Endothelial cell of umbilical vein (primary cell): Measurements from ENCODE around the gene STAT5B.

Experiments
- EZH2 ChIP-seq: IDR thresholded peaks from 2 replicates; pipeline ENCODE4 v1.6.1; 2012; ENCODE audit warnings: borderline replicate concordance, low read depth, mild to moderate bottlenecking, moderate library complexity, low read length, inconsistent platforms; ENCODE audit not compliant: severe bottlenecking
- JUN ChIP-seq: IDR thresholded peaks from 2 replicates; pipeline ENCODE4 v1.6.1; 2011; ENCODE audit warnings: borderline replicate concordance, low read depth; ENCODE audit not compliant: insufficient read length, insufficient read depth
- POLR2A ChIP-seq: IDR thresholded peaks from 2 replicates; pipeline ENCODE4 v1.6.1; 2012; ENCODE audit warnings: low read depth, mild to moderate bottlenecking, control low read depth, low read length
- POLR2AphosphoS5 ChIP-seq: IDR thresholded peaks from 2 replicates; pipeline ENCODE4 v1.6.1; 2012; ENCODE audit warnings: low read depth, mild to moderate bottlenecking, control low read depth, low read length, moderate library complexity; ENCODE audit not compliant: insufficient read depth
- TF ChIP-seq, protein P1 (sequence below), 2 donors: IDR thresholded peaks; 1 replicate in 1 of 2; 2 replicates in 1 of 2; pipeline ENCODE4 v1.5.1; 2011; ENCODE audit warnings: low read length in 2 of 2, mild to moderate bottlenecking in 2 of 2, moderate library complexity in 2 of 2, control low read depth in 1 of 2, inconsistent platforms in 1 of 2, low read depth in 1 of 2; ENCODE audit not compliant: insufficient read depth in 1 of 2; ENCODE audit errors: extremely low read depth in 1 of 2

DNA sequence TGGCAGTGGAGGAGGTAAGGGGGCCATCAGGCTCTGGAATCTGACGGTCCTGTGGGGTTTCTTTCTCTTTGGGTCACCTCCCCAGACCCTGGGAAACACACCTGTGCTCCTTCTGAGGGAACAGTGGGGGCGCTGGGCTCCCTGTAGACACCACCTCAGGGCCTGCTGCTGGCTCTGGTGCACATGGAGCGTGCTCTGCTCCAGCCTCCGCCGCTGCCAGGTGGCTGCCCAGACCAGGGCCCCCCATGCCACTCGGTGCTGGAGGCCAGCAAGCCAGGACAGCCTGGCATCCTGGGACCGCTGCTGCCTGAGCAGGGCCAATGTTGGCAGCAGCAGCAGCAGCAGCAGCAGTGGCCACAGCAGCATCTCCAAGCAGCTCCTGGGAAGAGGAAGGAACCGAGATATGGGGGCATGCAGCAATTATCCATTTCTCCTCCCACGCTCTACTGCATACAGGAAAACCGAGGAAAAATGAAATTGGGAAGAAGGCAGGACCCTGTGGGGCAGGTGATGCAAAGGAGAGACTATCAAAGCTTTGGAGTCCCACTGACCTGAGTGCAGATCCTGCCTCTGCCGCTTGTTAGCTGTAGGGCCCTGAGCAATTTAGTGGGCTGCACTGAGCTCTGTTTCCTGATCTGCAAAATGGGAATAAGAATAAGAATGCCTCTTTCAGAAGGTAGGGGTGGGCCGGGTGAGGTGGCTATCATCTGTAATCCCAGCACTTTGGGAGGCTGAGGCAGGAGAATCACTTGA, 82.8 kb downstream of the STAT5B start:
- TF ChIP-seq POLR2A, result no peak
- TF ChIP-seq, protein P1, sequence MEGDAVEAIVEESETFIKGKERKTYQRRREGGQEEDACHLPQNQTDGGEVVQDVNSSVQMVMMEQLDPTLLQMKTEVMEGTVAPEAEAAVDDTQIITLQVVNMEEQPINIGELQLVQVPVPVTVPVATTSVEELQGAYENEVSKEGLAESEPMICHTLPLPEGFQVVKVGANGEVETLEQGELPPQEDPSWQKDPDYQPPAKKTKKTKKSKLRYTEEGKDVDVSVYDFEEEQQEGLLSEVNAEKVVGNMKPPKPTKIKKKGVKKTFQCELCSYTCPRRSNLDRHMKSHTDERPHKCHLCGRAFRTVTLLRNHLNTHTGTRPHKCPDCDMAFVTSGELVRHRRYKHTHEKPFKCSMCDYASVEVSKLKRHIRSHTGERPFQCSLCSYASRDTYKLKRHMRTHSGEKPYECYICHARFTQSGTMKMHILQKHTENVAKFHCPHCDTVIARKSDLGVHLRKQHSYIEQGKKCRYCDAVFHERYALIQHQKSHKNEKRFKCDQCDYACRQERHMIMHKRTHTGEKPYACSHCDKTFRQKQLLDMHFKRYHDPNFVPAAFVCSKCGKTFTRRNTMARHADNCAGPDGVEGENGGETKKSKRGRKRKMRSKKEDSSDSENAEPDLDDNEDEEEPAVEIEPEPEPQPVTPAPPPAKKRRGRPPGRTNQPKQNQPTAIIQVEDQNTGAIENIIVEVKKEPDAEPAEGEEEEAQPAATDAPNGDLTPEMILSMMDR (IDR thresholded peaks at IDR 0.05; ENCODE audit: extremely low read depth in 1 of 2, insufficient read depth in 1 of 2, low read depth in 1 of 2, low read length in 2 of 2), result no peak
- TF ChIP-seq POLR2AphosphoS5, result no peak
- TF ChIP-seq EZH2, result no peak
- TF ChIP-seq JUN, result no peak
